Breast epithelium (tissue), 3 donors: ENCODE data around the gene RNASE9.

Experiments
- CTCF ChIP-seq, 3 donors: fragments of 450-650 bp; IDR thresholded peaks; one replicate each; pipeline ENCODE4 v1.5.1; 2016 to 2017; ENCODE audit warnings: antibody characterized with exemption in 3 of 3, mild to moderate bottlenecking in 3 of 3, moderate library complexity in 3 of 3
- POLR2A ChIP-seq: fragments of 450-650 bp; IDR thresholded peaks from one replicate; pipeline ENCODE4 v1.6.1; 2016; ENCODE audit warnings: antibody characterized with exemption, mild to moderate bottlenecking, moderate library complexity
- POLR2AphosphoS5 ChIP-seq, 3 donors: sonication (generic); formaldehyde crosslinking; IDR thresholded peaks; one replicate each; pipeline ENCODE4 v1.6.1; 2017; ENCODE audit warnings: antibody characterized with exemption in 3 of 3

GRCh38 chr14:20607617-20608016 lies 46.8 kb upstream of the RNASE9 start:
- TF ChIP-seq CTCF (IDR thresholded peaks at IDR 0.05) (no peak), POLR2AphosphoS5 (IDR thresholded peaks at IDR 0.05) (no peak), POLR2A (no peak)
